AG04450 (cell line): ENCODE results near the gene CST11. TPM values are rescaled to one million over a fixed set of nuclear protein-coding genes. Genes with fewer than 3 reads are reported as not detected.

Source experiments
- CTCF ChIA-PET: fragments of 300-600, 350-600 bp; formaldehyde crosslinking; extraction: SDS; loops from one replicate; lab custom pipeline; 2022; ENCODE audit warnings: antibody characterized with exemption, inconsistent platforms; lab: Charles Lee
- POLR2A ChIA-PET: fragments of 350-600 bp; formaldehyde crosslinking; extraction: SDS; loops from one replicate; lab custom pipeline; 2021; ENCODE audit warnings: antibody characterized with exemption, inconsistent platforms; lab: Yijun Ruan, JAX
- DNase-seq: peaks from one replicate; pipeline ENCODE4 v3.0.0-alpha.2; 2011; ENCODE audit warnings: low read depth, low spot score
- H3K27ac ChIP-seq: one replicate; pipeline ENCODE4 v1.5.1; 2012; ENCODE audit warnings: low read depth, low read length, control low read depth
- H3K27me3 ChIP-seq: one replicate; pipeline ENCODE4 v1.6.0; 2012; ENCODE audit warnings: low read length; ENCODE audit not compliant: control insufficient read depth, insufficient read depth
- H3K4me3 ChIP-seq: 2 replicates; pipeline ENCODE4 v1.5.1; 2011; ENCODE audit warnings: mild to moderate bottlenecking, low read depth, low read length, control low read depth
- H3K9me3 ChIP-seq: 2 replicates; pipeline ENCODE4 v1.5.1; 2012; ENCODE audit warnings: low read length; ENCODE audit not compliant: control insufficient read depth, insufficient read depth
- CTCF ChIP-seq: IDR thresholded peaks from 2 replicates; pipeline ENCODE4 v1.5.1; 2011; ENCODE audit warnings: low read depth, low read length, control low read depth, inconsistent platforms
- polyA plus RNA-seq: library from polyadenylated mRNA; depleted of rRNA; stranded (reverse); fragments of >200 nt; gene quantifications from 2 replicates; pipeline ENCODE4 v1.2.3, GENCODE V29; 2011

Gene CST11
- polyA plus RNA-seq, 1 experiment = not detected

- Histone ChIP-seq H3K9me3 (no peaks in the 10 kb centered on the region), H3K27me3 (no peaks in the 10 kb centered on the region), H3K4me3 (no peak overlapping the region), H3K27ac (no peak overlapping the region)
- POLR2A ChIA-PET = no interaction called here
- no peak for DNase-seq
- TF ChIP-seq CTCF = no peak
- CTCF ChIA-PET = interaction anchor here (1.8 kb wide), 1 partner anchor 19 kb away, joined by 8 read pairs; no protein-coding TSS in a partner anchor
Observed at GRCh38 chr20:23461180-23461579, 8.5 kb upstream of the CST11 start.

GRCh38 chr20:23459461-23460150, 6.9 kb upstream of the CST11 start:
- no peak overlapping the region for H3K4me3 ChIP-seq
- CTCF ChIA-PET = no interaction called here
- H3K27me3 ChIP-seq = no peaks in the 10 kb centered on the region
- no peak overlapping the region for H3K27ac ChIP-seq
- DNase-seq = no peak
- POLR2A ChIA-PET = no interaction called here
- no peak for TF ChIP-seq CTCF
- no peaks in the 10 kb centered on the region for H3K9me3 ChIP-seq

- ChIA-PET CTCF (no interaction called here), POLR2A (no interaction called here)
- H3K4me3 ChIP-seq = no peak overlapping the region
- no peaks in the 10 kb centered on the region for H3K27me3 ChIP-seq
- no peaks in the 10 kb centered on the region; the same call in 1 of the 2 replicates for H3K9me3 ChIP-seq
- no peak for TF ChIP-seq CTCF
- no peak overlapping the region for H3K27ac ChIP-seq
- no peak for DNase-seq
Observed at GRCh38 chr20:23456873-23457272, 4.2 kb upstream of the CST11 start.

GRCh38 chr20:23456409-23456808, 3.7 kb upstream of the CST11 start:
- H3K4me3 ChIP-seq = no peak overlapping the region
- no peak for TF ChIP-seq CTCF
- no peak overlapping the region for H3K27ac ChIP-seq
- CTCF ChIA-PET = no interaction called here
- POLR2A ChIA-PET = no interaction called here
- H3K9me3 ChIP-seq = no peaks in the 10 kb centered on the region; the same call in 1 of the 2 replicates
- H3K27me3 ChIP-seq = no peaks in the 10 kb centered on the region
- no peak for DNase-seq

GRCh38 chr20:23455639-23456038, 3.0 kb upstream of the CST11 start:
- ChIA-PET CTCF (no interaction called here), POLR2A (no interaction called here)
- no peak for TF ChIP-seq CTCF
- no peaks in the 10 kb centered on the region; the same call in 1 of the 2 replicates for H3K9me3 ChIP-seq
- H3K27me3 ChIP-seq = no peaks in the 10 kb centered on the region
- H3K27ac ChIP-seq = no peak overlapping the region
- no peak overlapping the region for H3K4me3 ChIP-seq
- no peak for DNase-seq
